A673 (cell line): Measurements from ENCODE around the gene SPTBN2. TPM values are rescaled to one million over a fixed set of nuclear protein-coding genes. Genes with fewer than 3 reads are reported as not detected.

Experiments
- BruUV-seq: library from RNA; stranded (reverse); fragments of 400-500 nt; replicated peaks from 2 replicates; lab custom pipeline; 2021; lab: Mats Ljungman, UMichigan
- CTCF ChIA-PET: fragments of 300-600 bp; sonication (Branson Sonifier 250); formaldehyde crosslinking; loops from one replicate; lab custom pipeline; 2022; ENCODE audit warnings: antibody characterized with exemption; lab: Charles Lee
- POLR2A ChIA-PET: fragments of 300-600 bp; sonication (Branson Sonifier 250); formaldehyde crosslinking; loops from one replicate; lab custom pipeline; 2022; ENCODE audit warnings: antibody characterized with exemption; ENCODE audit not compliant: low non-redundant PET; lab: Charles Lee
- DNase-seq: peaks from one replicate; pipeline ENCODE4 v3.0.0-alpha.2; 2015; ENCODE audit warnings: low spot score
- H3K27ac ChIP-seq: fragments of 200-600 bp; sonication (generic); 2 replicates; pipeline ENCODE4 v1.5.1; 2016; ENCODE audit warnings: mixed run types, low read depth, mild to moderate bottlenecking, mixed read lengths, antibody characterized with exemption, low read length; ENCODE audit not compliant: poor library complexity, severe bottlenecking
- H3K27me3 ChIP-seq: fragments of 200-600 bp; sonication (generic); replicated peaks from 2 replicates; pipeline ENCODE4 v1.6.1; 2017; ENCODE audit warnings: mixed run types, low read depth, mild to moderate bottlenecking, mixed read lengths, antibody characterized with exemption, low read length; ENCODE audit not compliant: insufficient read depth, poor library complexity
- H3K36me3 ChIP-seq: fragments of 200-600 bp; sonication (generic); 2 replicates; pipeline ENCODE4 v1.6.1; 2016; ENCODE audit warnings: mixed run types, mild to moderate bottlenecking, mixed read lengths, antibody characterized with exemption, low read length; ENCODE audit not compliant: insufficient read depth, poor library complexity, severe bottlenecking
- H3K4me1 ChIP-seq: fragments of 200-600 bp; sonication (generic); 2 replicates; pipeline ENCODE4 v1.6.1; 2017; ENCODE audit warnings: mixed run types, mild to moderate bottlenecking, mixed read lengths, antibody characterized with exemption, low read length; ENCODE audit not compliant: insufficient read depth, poor library complexity, severe bottlenecking
- H3K4me3 ChIP-seq: fragments of 200-600 bp; sonication (generic); 2 replicates; pipeline ENCODE4 v1.5.1; 2016; ENCODE audit warnings: low read depth, mixed run types, mild to moderate bottlenecking, mixed read lengths, low read length; ENCODE audit not compliant: poor library complexity, severe bottlenecking
- H3K9me3 ChIP-seq: fragments of 200-600 bp; sonication (generic); 2 replicates; pipeline ENCODE4 v1.6.1; 2016; ENCODE audit warnings: mixed run types, low read depth, mild to moderate bottlenecking, mixed read lengths, antibody characterized with exemption, low read length; ENCODE audit not compliant: poor library complexity, severe bottlenecking
- CTCF ChIP-seq: fragments of 300-800, 200-600 bp; sonication (generic); conservative IDR thresholded peaks from 2 replicates; pipeline ENCODE4 v1.5.1; 2017; ENCODE audit warnings: low read depth, mild to moderate bottlenecking, antibody characterized with exemption, low read length, moderate library complexity, mixed read lengths
- EZH2 ChIP-seq: fragments of 200-600 bp; sonication (generic); IDR thresholded peaks from 2 replicates; pipeline ENCODE4 v1.6.1; 2017; ENCODE audit warnings: borderline replicate concordance, low read depth, mild to moderate bottlenecking, mixed read lengths, antibody characterized with exemption, low read length; ENCODE audit not compliant: poor library complexity, severe bottlenecking
- intact Hi-C: fragments of 100-400 bp; cut with micrococcal nuclease; formaldehyde crosslinking; loops from one replicate; pipeline ENCODE4 v1.10.0; 2022; ENCODE audit not compliant: unreplicated experiment
- total RNA-seq: library from RNA; stranded (reverse); gene quantifications from 2 replicates; pipeline ENCODE4 v1.2.3, GENCODE V29; 2021

The SPTBN2 gene
- total RNA-seq, 1 experiment from 2014 or later = 21.1 TPM

DNA sequence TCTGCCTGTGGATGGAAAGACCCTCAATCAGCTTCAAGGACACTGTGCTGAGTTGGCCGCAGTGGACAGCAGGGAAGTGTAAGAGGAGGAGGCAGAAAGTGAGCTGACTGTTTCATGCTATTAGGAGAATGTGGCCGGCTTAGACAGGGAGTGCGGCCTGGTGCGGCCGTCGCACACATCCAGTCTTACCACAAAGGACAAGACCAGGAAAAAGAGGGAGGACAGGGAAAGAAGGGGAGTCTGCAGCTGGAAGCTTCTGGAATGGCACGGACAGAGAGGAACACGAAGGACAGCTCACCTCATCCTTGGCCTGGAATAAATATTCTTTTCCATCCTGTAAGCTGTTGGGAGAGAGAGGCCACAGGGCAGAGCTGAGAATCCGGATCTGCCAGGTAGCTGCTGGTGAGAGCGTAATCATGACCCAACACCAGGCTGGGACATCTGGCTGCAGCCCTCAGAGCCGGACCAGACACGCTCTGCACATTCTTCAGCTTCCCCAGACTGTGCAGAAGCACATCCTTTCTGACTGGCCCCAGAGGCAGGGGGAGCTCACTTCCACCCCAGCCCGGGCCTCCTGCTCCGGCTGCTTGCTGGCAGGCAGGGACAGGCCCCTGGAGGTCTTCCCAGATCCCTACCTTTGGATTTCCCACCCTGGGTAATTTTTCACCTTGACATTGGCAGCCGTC lies 42.8 kb downstream of the SPTBN2 start:
- CTCF ChIA-PET = interaction anchor here (0.5 kb wide), 1 partner anchor 9 kb away, joined by 4 read pairs; the partner anchor contains the start of gene RBM4B
- H3K4me3 ChIP-seq = no peak overlapping the region
- H3K9me3 ChIP-seq = no peaks in the 10 kb centered on the region
- POLR2A ChIA-PET = no interaction called here
- no TSS peak for BruUV-seq
- intact Hi-C loops = no loop called here
- H3K27ac ChIP-seq = no peak overlapping the region
- no peak for DNase-seq
- TF ChIP-seq CTCF (no peak), EZH2 (no peak)
- no peaks in the 10 kb centered on the region for H3K4me1 ChIP-seq
- no peaks in the 10 kb centered on the region for H3K27me3 ChIP-seq
- H3K36me3 ChIP-seq = peaks cover 3% of the 10 kb centered on the region

GRCh38 chr11:66685276-66686099 lies 43.5 kb downstream of the SPTBN2 start:
- BruUV-seq = no TSS peak

GRCh38 chr11:66684635-66685034 lies 44.4 kb downstream of the SPTBN2 start:
- no peak overlapping the region for H3K4me3 ChIP-seq
- no peak overlapping the region for H3K27ac ChIP-seq
- ChIA-PET CTCF (no interaction called here), POLR2A (no interaction called here)
- no peak for TF ChIP-seq CTCF
- TF ChIP-seq EZH2 = no peak
- intact Hi-C loops = no loop called here
- no peaks in the 10 kb centered on the region for H3K27me3 ChIP-seq
- BruUV-seq = no TSS peak
- no peak for DNase-seq
- no peaks in the 10 kb centered on the region for H3K9me3 ChIP-seq
- H3K4me1 ChIP-seq = no peaks in the 10 kb centered on the region
- H3K36me3 ChIP-seq = peaks cover 3% of the 10 kb centered on the region

More at GRCh38 chr11:66685276-66686099, 43.5 kb downstream of the SPTBN2 start:
- Histone ChIP-seq H3K4me3 (no peak overlapping the region), H3K27me3 (no peaks in the 10 kb centered on the region), H3K4me1 (no peaks in the 10 kb centered on the region), H3K36me3 (peaks cover 3% of the 10 kb centered on the region), H3K27ac (no peak overlapping the region), H3K9me3 (no peaks in the 10 kb centered on the region)
- ChIA-PET POLR2A (no interaction called here), CTCF (interaction anchor here (0.5 kb wide), 1 partner anchor 8 kb away, joined by 4 read pairs; the partner anchor contains the start of gene RBM4B)
- intact Hi-C loops = no loop called here
- TF ChIP-seq CTCF (no peak), EZH2 (no peak)
- DNase-seq = no peak
